Endodermal cell (in vitro differentiated cells): ENCODE results near the gene MAPRE2. TPM values are rescaled to one million over a fixed set of nuclear protein-coding genes. Genes with fewer than 3 reads are reported as not detected.

ENCODE experiments used
- DNase-seq: peaks from one replicate; pipeline ENCODE4 v3.0.0-alpha.2; 2017
- H3K27ac ChIP-seq: 2 replicates; pipeline ENCODE4 v1.5.1; 2013; ENCODE audit warnings: mild to moderate bottlenecking, low read depth, low read length, moderate library complexity
- H3K27me3 ChIP-seq: 2 replicates; pipeline ENCODE4 v1.6.1; 2013; ENCODE audit warnings: mild to moderate bottlenecking, low read length, moderate library complexity; ENCODE audit not compliant: insufficient read depth, control insufficient read depth, poor library complexity, severe bottlenecking
- H3K36me3 ChIP-seq: 2 replicates; pipeline ENCODE4 v1.7.0; 2013; ENCODE audit warnings: mild to moderate bottlenecking, low read length, moderate library complexity; ENCODE audit not compliant: control insufficient read depth, insufficient read depth
- H3K4me1 ChIP-seq: one replicate; pipeline ENCODE4 v1.7.0; 2013; ENCODE audit warnings: low read length; ENCODE audit not compliant: control insufficient read depth, insufficient read depth
- H3K4me3 ChIP-seq: 2 replicates; pipeline ENCODE4 v1.5.1; 2013; ENCODE audit warnings: mild to moderate bottlenecking, low read length, moderate library complexity
- H3K9ac ChIP-seq: 2 replicates; pipeline ENCODE4 v1.6.1; 2013; ENCODE audit warnings: mild to moderate bottlenecking, low read length, moderate library complexity; ENCODE audit not compliant: poor library complexity, severe bottlenecking; ENCODE audit errors: extremely low read depth
- H3K9me3 ChIP-seq: 2 replicates; pipeline ENCODE4 v1.6.1; 2013; ENCODE audit warnings: mild to moderate bottlenecking, low read length, moderate library complexity; ENCODE audit not compliant: control insufficient read depth
- H3K27ac Mint-ChIP-seq: 2 replicates; pipeline ENCODE4 v1.8.0; 2020; ENCODE audit warnings: mixed read lengths
- H3K27me3 Mint-ChIP-seq: 2 replicates; pipeline ENCODE4 v1.8.0; 2021; ENCODE audit warnings: mild to moderate bottlenecking, mixed read lengths; ENCODE audit not compliant: insufficient read depth
- H3K36me3 Mint-ChIP-seq: 2 replicates; pipeline ENCODE4 v1.8.0; 2020; ENCODE audit warnings: low read depth, mixed read lengths
- H3K4me1 Mint-ChIP-seq: 2 replicates; pipeline ENCODE4 v1.8.0; 2020; ENCODE audit warnings: mixed read lengths
- H3K4me3 Mint-ChIP-seq: 2 replicates; pipeline ENCODE4 v1.8.0; 2020; ENCODE audit warnings: mild to moderate bottlenecking, moderate library complexity, mixed read lengths
- H3K9me3 Mint-ChIP-seq: 2 replicates; pipeline ENCODE4 v1.8.0; 2020; ENCODE audit warnings: mild to moderate bottlenecking, mixed read lengths
- WGBS, 2 experiments: methylation state at CpG; one replicate each; pipeline versions ENCODE4 v1.1.5 to v1.1.7; 2013; ENCODE audit warnings: missing lambda C conversion rate in 2 of 2, mixed read lengths in 1 of 2; ENCODE audit not compliant: insufficient coverage in 1 of 2, insufficient read length in 1 of 2; 5-methylcytosine and 5-hydroxymethylcytosine counted together
- total RNA-seq, 2 donors: library from RNA; stranded (reverse); fragmentation: NEBNext Ultra II Directional in 1 of 2; extraction: Animal tissue kit (Norgen Biotek cat#: 25700) in 1 of 2; gene quantifications; 2 replicates in 1 of 2; 3 replicates in 1 of 2; pipeline ENCODE4 v1.2.1, GENCODE V29; 2021
- TF ChIP-seq, protein P1 (sequence below): fragments of 200-600 bp; sonication (generic); conservative IDR thresholded peaks from 2 replicates; pipeline ENCODE4 v1.5.0; 2021; ENCODE audit warnings: antibody characterized with exemption, mild to moderate bottlenecking

Gene MAPRE2
- total RNA-seq, 2 donors from 2014 or later, result 15.2 to 16.5 TPM

DNA sequence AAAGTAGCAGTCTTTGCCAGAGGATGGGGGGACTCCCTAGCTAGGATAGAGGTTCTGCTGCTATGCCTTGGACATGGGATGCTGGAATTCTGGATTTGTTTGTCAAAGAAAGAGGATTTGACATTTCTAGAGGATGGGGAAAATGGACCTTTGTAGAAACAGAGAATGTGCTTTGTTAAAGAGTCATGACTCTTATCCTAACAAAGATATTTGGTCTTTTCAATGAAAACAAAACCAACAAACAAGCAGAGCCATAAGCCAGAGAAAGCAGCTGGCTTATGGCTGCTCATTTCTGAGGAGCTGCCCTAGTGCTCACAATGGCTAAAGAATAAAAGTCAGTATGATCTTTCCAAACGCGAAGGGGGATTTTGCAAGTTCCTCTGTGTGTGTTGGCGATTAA, 40.8 kb upstream of the MAPRE2 start:
- Mint-ChIP-seq H3K27me3 (no peaks in the 10 kb centered on the region), H3K9me3 (peaks cover 13% of the 10 kb centered on the region), H3K36me3 (no peaks in the 10 kb centered on the region), H3K4me3 (no peak overlapping the region), H3K27ac (no peak overlapping the region), H3K4me1 (no peaks in the 10 kb centered on the region)
- no peak for DNase-seq
- 93 to 100% methylated on average over 3 of the region's 3 CpGs for WGBS, 2 experiments
- no peak overlapping the region for H3K27ac ChIP-seq
- H3K36me3 ChIP-seq, result no peaks in the 10 kb centered on the region
- no peaks in the 10 kb centered on the region for H3K4me1 ChIP-seq
- no peak overlapping the region for H3K9ac ChIP-seq
- no peaks in the 10 kb centered on the region for H3K27me3 ChIP-seq
- H3K9me3 ChIP-seq, result no peaks in the 10 kb centered on the region
- TF ChIP-seq, protein P1, sequence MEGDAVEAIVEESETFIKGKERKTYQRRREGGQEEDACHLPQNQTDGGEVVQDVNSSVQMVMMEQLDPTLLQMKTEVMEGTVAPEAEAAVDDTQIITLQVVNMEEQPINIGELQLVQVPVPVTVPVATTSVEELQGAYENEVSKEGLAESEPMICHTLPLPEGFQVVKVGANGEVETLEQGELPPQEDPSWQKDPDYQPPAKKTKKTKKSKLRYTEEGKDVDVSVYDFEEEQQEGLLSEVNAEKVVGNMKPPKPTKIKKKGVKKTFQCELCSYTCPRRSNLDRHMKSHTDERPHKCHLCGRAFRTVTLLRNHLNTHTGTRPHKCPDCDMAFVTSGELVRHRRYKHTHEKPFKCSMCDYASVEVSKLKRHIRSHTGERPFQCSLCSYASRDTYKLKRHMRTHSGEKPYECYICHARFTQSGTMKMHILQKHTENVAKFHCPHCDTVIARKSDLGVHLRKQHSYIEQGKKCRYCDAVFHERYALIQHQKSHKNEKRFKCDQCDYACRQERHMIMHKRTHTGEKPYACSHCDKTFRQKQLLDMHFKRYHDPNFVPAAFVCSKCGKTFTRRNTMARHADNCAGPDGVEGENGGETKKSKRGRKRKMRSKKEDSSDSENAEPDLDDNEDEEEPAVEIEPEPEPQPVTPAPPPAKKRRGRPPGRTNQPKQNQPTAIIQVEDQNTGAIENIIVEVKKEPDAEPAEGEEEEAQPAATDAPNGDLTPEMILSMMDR, result no peak
- no peak overlapping the region for H3K4me3 ChIP-seq

DNA sequence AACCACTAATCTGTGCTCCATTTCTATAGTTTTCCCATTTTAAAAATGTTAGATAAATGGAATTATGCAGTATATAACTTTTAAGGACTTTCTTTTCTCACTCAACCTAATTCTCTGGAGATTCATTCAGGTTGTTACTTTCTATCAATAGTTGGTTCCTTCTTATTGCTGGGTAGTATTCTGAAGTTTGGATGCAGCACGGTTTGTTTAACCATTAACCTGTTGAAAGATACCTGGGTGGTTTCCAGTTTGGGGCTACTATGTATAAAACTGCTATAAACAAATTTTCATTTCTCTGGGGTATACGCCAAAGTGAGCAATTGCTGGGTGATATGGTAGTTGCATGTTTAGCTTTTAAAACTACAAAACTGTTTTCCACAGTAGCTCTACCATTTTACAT, 39.1 kb upstream of the MAPRE2 start:
- TF ChIP-seq, protein P1, result no peak
- DNase-seq, result no peak
- Histone ChIP-seq H3K27me3 (no peaks in the 10 kb centered on the region), H3K9ac (no peak overlapping the region), H3K4me3 (no peak overlapping the region), H3K9me3 (no peaks in the 10 kb centered on the region), H3K4me1 (no peaks in the 10 kb centered on the region), H3K27ac (no peak overlapping the region), H3K36me3 (no peaks in the 10 kb centered on the region)
- WGBS, 2 experiments, result 100% methylated on average over 1 of the region's 2 CpGs; no CpG with 5 or more reads in 1 of the 2 experiments
- no peak overlapping the region for H3K4me3 Mint-ChIP-seq
- H3K27me3 Mint-ChIP-seq, result no peaks in the 10 kb centered on the region
- H3K36me3 Mint-ChIP-seq, result no peaks in the 10 kb centered on the region
- H3K4me1 Mint-ChIP-seq, result no peaks in the 10 kb centered on the region
- H3K27ac Mint-ChIP-seq, result no peak overlapping the region
- H3K9me3 Mint-ChIP-seq, result peaks cover 2% of the 10 kb centered on the region

DNA sequence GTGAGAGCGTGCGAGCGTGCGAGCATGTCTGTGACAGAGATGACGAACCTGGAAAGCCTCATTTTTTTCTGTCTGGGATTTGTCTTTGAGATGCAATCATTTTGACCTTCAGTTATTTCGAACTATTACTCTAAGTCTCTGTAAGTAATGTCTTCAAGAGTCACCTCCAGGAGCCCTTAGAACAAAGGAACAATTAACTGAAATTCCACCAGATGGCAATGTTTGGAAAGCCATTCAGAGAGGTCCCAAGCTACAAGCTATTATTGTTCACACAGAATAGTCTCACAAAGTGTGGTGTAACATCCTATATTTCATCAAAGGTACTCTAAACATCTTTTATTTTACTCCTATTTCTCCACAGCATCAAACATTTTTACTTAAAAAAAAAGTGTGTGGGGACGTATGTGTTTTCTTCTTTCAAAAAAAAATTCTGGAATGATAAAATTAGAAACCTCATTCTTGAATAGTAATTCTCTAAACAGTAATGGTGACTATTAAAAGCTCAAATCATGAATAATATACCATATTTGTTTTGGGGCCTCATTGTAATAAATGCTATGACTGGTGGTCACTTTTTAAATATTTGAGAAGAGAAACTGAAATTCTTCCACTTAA, 35.1 kb upstream of the MAPRE2 start:
- Mint-ChIP-seq H3K27ac (no peak overlapping the region), H3K9me3 (no peaks in the 10 kb centered on the region), H3K36me3 (no peaks in the 10 kb centered on the region), H3K4me1 (no peaks in the 10 kb centered on the region), H3K4me3 (no peak overlapping the region), H3K27me3 (no peaks in the 10 kb centered on the region)
- Histone ChIP-seq H3K4me1 (no peaks in the 10 kb centered on the region), H3K9me3 (no peaks in the 10 kb centered on the region), H3K27me3 (no peaks in the 10 kb centered on the region), H3K9ac (no peak overlapping the region), H3K27ac (no peak overlapping the region), H3K4me3 (no peak overlapping the region), H3K36me3 (no peaks in the 10 kb centered on the region)
- TF ChIP-seq, protein P1, result peak; percentile 85
- peak; percentile 45 for DNase-seq
- 60 to 63% methylated on average over 6 of the region's 7 CpGs for WGBS, 2 experiments
